GM18511 (cell line): Measurements from ENCODE around the gene SRPRA.
"Not testable (repeated sequence)": the region's sequence is repeated elsewhere in the genome, so short reads cannot be mapped to it uniquely, and the experiment has no call there.

Experiments used
- ATAC-seq: cut with Tn5 transposase; IDR thresholded peaks from one replicate; pipeline ENCODE4 v1.9.1; 2021; ENCODE audit warnings: mild to moderate bottlenecking, moderate library complexity; ENCODE audit not compliant: unreplicated experiment

Gene SRPRA

GRCh38 chr11:126282736-126283591 is 14.3 kb upstream of the SRPRA start, which contains the start of gene TIRAP:
TSS of gene TIRAP (plus strand) at chr11:126283093. CDS start at chr11:126290895, 7,802 bp downstream.
- ATAC-seq, result peak; percentile 76

- ATAC-seq, result peak; percentile 38
Measured at GRCh38 chr11:126282361-126282735, 13.7 kb upstream of the SRPRA start.

GRCh38 chr11:126281666-126282175 is 13.0 kb upstream of the SRPRA start:
- ATAC-seq, result no peak

GRCh38 chr11:126281245-126281644 is 12.6 kb upstream of the SRPRA start:
- no peak for ATAC-seq

- ATAC-seq, result no peak
Measured at GRCh38 chr11:126280595-126280994, 11.9 kb upstream of the SRPRA start.

GRCh38 chr11:126279191-126279590 is 10.5 kb upstream of the SRPRA start:
- no peak for ATAC-seq

- no peak for ATAC-seq
Measured at GRCh38 chr11:126277780-126278179, 9.1 kb upstream of the SRPRA start.

GRCh38 chr11:126277322-126277721 is 8.6 kb upstream of the SRPRA start:
- no peak for ATAC-seq

- peak; percentile 8 for ATAC-seq
Measured at GRCh38 chr11:126268361-126268707, 361 bp downstream of the SRPRA start.

- no peak for ATAC-seq
Measured at GRCh38 chr11:126267650-126268049, 1.0 kb downstream of the SRPRA start.

GRCh38 chr11:126265811-126266210 is 2.9 kb downstream of the SRPRA start:
- no peak for ATAC-seq

- no peak for ATAC-seq
Measured at GRCh38 chr11:126263489-126263888, 5.2 kb downstream of the SRPRA start.

- no peak for ATAC-seq
Measured at GRCh38 chr11:126262216-126262615, 6.5 kb downstream of the SRPRA start.

- ATAC-seq, result no peak
Measured at GRCh38 chr11:126257764-126258163, 10.9 kb downstream of the SRPRA start.

- ATAC-seq, result no peak
Measured at GRCh38 chr11:126257144-126257543, 11.6 kb downstream of the SRPRA start.

- no peak for ATAC-seq
Measured at GRCh38 chr11:126256216-126256615, 12.5 kb downstream of the SRPRA start.

GRCh38 chr11:126255507-126255906 is 13.2 kb downstream of the SRPRA start:
- ATAC-seq, result not testable (repeated sequence)

GRCh38 chr11:126254819-126255218 is 13.9 kb downstream of the SRPRA start:
- no peak for ATAC-seq

- no peak for ATAC-seq
Measured at GRCh38 chr11:126253265-126253664, 15.4 kb downstream of the SRPRA start.

GRCh38 chr11:126246636-126247035 is 22.1 kb downstream of the SRPRA start:
- ATAC-seq, result no peak

GRCh38 chr11:126233391-126233790 is 35.3 kb downstream of the SRPRA start:
- no peak for ATAC-seq

- no peak for ATAC-seq
Measured at GRCh38 chr11:126232683-126233082, 36.0 kb downstream of the SRPRA start.
